HUDEP-2 (cell line): ENCODE measurements around the gene MSI2.

ENCODE experiments used
- DNase-seq, 76 experiments: peaks; one replicate each; lab custom pipeline; 2025; ENCODE audit not compliant: unreplicated experiment in 76 of 76; lab: John Stamatoyannopoulos, UW

MSI2 gene

GRCh38 chr17:57387575-57387974 lies 131.3 kb downstream of the MSI2 start:
- DNase-seq, result no peak

- no peak for DNase-seq
Measured at GRCh38 chr17:57388131-57388725, 131.9 kb downstream of the MSI2 start.

- DNase-seq, result no peak
Measured at GRCh38 chr17:57389473-57389872, 133.2 kb downstream of the MSI2 start.

- no peak for DNase-seq
Measured at GRCh38 chr17:57391076-57391825, 134.9 kb downstream of the MSI2 start.

GRCh38 chr17:57391857-57392471 lies 135.6 kb downstream of the MSI2 start:
- DNase-seq, result no peak

GRCh38 chr17:57393368-57393767 lies 137.0 kb downstream of the MSI2 start:
- DNase-seq, result no peak

- no peak for DNase-seq
Measured at GRCh38 chr17:57394375-57394774, 138.1 kb downstream of the MSI2 start.

GRCh38 chr17:57395721-57396321 lies 139.5 kb downstream of the MSI2 start:
- DNase-seq, result no peak

- no peak for DNase-seq
Measured at GRCh38 chr17:57396511-57396921, 140.2 kb downstream of the MSI2 start.

- DNase-seq, result no peak
Measured at GRCh38 chr17:57397402-57397801, 141.1 kb downstream of the MSI2 start.

GRCh38 chr17:57399690-57400089 lies 143.4 kb downstream of the MSI2 start:
- no peak for DNase-seq

- DNase-seq, result no peak
Measured at GRCh38 chr17:57400648-57401047, 144.3 kb downstream of the MSI2 start.

GRCh38 chr17:57401556-57402488 lies 145.5 kb downstream of the MSI2 start:
- DNase-seq, result no peak

GRCh38 chr17:57402681-57403180 lies 146.4 kb downstream of the MSI2 start:
- DNase-seq, result no peak

GRCh38 chr17:57403236-57403635 lies 146.9 kb downstream of the MSI2 start:
- no peak for DNase-seq

- DNase-seq, result peak in 28 of 76 experiments; percentile 4 to 49 (median 20)
Measured at GRCh38 chr17:57404073-57404472, 147.8 kb downstream of the MSI2 start.

GRCh38 chr17:57404795-57405490 lies 148.6 kb downstream of the MSI2 start:
- DNase-seq, result no peak

- no peak for DNase-seq
Measured at GRCh38 chr17:57405491-57406072, 149.3 kb downstream of the MSI2 start.
